AG10803 (cell line): Measurements from ENCODE around the gene MED17.

ENCODE experiments used
- DNase-seq: peaks from one replicate; pipeline ENCODE4 v3.0.0; 2010; ENCODE audit warnings: low read depth
- H3K4me3 ChIP-seq: 2 replicates; pipeline ENCODE4 v1.5.1; 2011; ENCODE audit warnings: mild to moderate bottlenecking, low read length, control low read depth
- CTCF ChIP-seq: conservative IDR thresholded peaks from 2 replicates; pipeline ENCODE4 v1.5.1; 2011; ENCODE audit warnings: mild to moderate bottlenecking, low read length, control low read depth, inconsistent platforms

The MED17 gene

GRCh38 chr11:93784145-93784934, at the start of gene MED17:
Gene MED17 (plus strand): TSS chr11:93784282. CDS start chr11:93784514, 232 bp downstream.
- peak; percentile 54 for TF ChIP-seq CTCF
- DNase-seq: peak; percentile 89
- peak within 1 kb of the TSS; percentile 96 for H3K4me3 ChIP-seq

DNA sequence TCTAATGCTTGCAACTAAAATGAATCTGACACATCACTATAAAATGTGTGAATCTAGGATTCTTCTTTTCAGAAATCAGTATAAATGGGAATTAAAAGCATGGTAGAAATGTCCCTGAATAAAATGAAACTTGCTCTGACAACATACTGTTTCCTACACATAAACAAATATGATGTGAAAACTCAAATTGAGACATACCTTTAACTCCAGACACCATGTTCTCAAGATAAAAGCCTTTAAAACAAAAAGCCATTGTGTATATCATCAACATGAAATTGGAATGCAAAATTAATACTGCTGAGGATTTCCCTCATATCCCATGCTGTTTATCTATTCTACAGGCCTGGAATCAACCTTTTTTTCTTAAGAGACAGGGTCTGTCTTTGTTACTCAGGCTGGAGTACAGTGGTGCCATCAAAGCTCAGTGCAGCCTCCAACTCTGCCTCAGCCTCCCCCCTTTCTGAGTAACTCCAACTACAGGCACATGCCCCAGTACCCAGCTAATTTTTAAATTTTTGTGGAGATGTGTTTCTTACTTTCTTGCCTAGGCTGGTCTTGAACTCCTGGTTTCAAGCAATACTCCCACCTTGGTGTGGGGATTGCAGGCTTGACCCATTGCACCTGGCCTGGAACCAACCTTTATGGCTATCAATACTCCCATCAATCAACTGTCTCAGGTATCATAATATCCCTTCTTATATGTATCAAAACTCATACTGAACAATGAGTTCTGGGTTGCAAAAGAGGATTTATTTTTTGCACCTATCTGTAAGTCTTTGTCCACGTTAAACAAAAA, 49.5 kb upstream of the MED17 start:
- DNase-seq: no peak
- no peak for TF ChIP-seq CTCF
- no peak overlapping the region for H3K4me3 ChIP-seq

- no peak overlapping the region for H3K4me3 ChIP-seq
- no peak for TF ChIP-seq CTCF
Measured at GRCh38 chr11:93735627-93736026, 48.5 kb upstream of the MED17 start.

DNA sequence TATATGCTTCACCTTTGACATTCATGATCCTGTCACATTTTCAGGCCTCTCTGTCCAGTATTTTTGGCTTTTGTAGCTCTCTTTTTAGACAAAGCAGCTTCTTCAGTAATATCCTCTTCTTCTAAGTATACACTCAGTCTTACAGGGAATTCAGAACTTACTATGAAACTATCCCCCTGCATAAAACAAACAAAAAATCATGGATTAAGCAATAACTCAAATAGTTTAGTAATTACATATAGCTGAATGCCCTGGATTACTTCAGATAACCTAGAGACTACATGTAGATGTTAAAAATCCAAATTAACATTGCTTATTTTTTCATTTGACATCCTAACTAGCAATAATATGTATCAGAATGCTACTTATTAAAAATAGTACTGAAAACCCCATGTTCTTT, 48.0 kb upstream of the MED17 start:
- TF ChIP-seq CTCF: no peak
- no peak overlapping the region for H3K4me3 ChIP-seq
- peak; percentile 23 for DNase-seq

More at GRCh38 chr11:93735627-93736026, 48.5 kb upstream of the MED17 start:
- no peak for DNase-seq

DNA sequence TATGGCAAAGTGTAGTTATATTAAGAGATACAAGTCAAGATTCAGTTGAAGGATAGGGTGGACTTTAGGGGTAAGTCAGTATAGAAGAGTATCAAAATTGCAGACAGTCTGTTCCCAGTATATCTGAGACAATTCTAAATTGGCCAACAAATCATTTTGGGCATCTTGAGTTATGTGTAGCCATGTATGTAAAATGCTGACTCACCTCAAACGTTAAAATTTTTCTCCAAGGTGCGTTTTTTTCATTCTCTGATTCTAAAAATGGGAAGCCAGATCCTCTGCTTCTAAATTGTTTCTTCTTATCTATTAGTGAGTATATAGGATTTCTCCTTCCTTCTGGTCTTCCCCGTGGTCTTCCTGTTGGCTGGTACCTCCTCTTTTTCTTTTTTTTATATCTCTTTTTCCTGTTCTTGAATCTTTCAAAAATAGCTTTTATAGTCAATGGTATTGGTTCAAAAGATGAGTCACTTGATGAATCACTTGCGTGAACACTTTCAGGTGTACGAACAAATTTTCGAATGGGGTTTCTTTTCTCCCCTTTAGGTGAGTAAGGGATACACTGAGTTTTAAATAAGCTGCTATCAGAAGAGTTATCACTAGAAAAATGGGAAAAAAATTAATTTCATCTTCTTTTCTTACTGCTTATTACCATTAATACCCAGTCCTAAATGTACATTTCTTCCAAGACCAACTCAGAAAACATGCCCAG, 46.0 kb upstream of the MED17 start:
- DNase-seq: no peak
- H3K4me3 ChIP-seq: peak overlapping the region; percentile 91; the same call in 1 of the 2 replicates
- no peak for TF ChIP-seq CTCF

DNA sequence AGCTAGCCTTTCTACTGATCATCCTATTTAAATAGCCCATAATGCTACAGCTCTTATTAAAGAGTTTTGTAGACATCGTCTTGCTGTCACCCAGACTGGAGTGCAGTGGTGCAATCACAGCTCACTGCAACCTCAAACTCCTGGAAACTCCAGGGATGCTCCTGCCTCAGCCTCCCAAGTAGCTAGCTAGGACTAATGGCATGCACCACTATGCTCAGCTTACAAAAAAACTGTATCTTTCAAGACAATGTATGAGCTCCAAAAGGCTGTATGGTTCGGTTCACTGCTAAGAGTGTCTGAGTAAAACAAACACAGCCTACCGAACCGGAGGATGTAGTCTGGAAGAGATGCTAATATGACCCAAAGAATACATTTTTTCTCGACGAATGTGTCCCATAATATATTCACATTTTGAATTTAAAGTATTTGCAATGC, 45.4 kb upstream of the MED17 start:
- DNase-seq: no peak
- H3K4me3 ChIP-seq: peak overlapping the region; percentile 91
- no peak for TF ChIP-seq CTCF
